OCI-LY1 (cell line): Measurements from ENCODE around the gene PTPRM.

Experiments
- EZH2 ChIP-seq: fragments of 200-600 bp; sonication (generic), shearing (Covaris generic); IDR thresholded peaks from 2 replicates; pipeline ENCODE4 v1.8.0; 2017; ENCODE audit warnings: borderline replicate concordance, mixed run types, mild to moderate bottlenecking, antibody characterized with exemption, low read length, moderate library complexity, mixed read lengths
- TF ChIP-seq, protein P1 (sequence below): fragments of 200-600 bp; sonication (generic), shearing (Covaris generic); IDR thresholded peaks from 2 replicates; pipeline ENCODE4 v1.5.1; 2017; ENCODE audit warnings: mild to moderate bottlenecking, antibody characterized with exemption, low read length, moderate library complexity, mixed read lengths

DNA sequence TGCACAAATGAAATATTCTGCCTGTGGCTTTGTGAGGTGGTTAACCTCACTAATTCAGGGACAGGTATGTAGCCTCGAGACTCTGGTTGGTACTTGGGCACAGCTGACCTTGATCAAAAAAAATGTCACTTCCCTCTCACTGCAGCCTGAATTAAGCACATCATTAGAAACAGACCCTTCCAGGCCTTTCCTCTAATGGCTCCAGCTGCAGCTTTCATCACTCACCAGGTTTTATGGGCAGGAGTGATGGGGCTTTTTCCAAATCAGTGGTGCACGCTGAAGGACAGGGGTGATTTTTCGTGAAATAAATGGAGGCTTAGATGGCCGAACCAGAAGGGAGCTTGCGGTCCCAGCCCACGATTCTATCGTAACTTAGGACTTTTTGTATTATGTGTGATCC lies 829.1 kb downstream of the PTPRM start:
- TF ChIP-seq, protein P1, sequence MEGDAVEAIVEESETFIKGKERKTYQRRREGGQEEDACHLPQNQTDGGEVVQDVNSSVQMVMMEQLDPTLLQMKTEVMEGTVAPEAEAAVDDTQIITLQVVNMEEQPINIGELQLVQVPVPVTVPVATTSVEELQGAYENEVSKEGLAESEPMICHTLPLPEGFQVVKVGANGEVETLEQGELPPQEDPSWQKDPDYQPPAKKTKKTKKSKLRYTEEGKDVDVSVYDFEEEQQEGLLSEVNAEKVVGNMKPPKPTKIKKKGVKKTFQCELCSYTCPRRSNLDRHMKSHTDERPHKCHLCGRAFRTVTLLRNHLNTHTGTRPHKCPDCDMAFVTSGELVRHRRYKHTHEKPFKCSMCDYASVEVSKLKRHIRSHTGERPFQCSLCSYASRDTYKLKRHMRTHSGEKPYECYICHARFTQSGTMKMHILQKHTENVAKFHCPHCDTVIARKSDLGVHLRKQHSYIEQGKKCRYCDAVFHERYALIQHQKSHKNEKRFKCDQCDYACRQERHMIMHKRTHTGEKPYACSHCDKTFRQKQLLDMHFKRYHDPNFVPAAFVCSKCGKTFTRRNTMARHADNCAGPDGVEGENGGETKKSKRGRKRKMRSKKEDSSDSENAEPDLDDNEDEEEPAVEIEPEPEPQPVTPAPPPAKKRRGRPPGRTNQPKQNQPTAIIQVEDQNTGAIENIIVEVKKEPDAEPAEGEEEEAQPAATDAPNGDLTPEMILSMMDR = no peak
- TF ChIP-seq EZH2 = no peak
